ENCODE data around the gene ZBTB9.

Gene ZBTB9

GRCh38 chr6:33441457-33441856 lies 12.9 kb upstream of the ZBTB9 start:
- no peak overlapping the region for H3K4me3 ChIP-seq (ENCODE audit: control insufficient read depth, low read depth, low read length)
- DNase-seq (ENCODE audit: low read depth), result no peak
- TF ChIP-seq CTCF (conservative IDR thresholded peaks at IDR 0.05; ENCODE audit: control insufficient read depth, insufficient read depth, low read depth, low read length), result no peak

GRCh38 chr6:33442283-33442682 lies 12.1 kb upstream of the ZBTB9 start:
- no peak for DNase-seq (ENCODE audit: low read depth)
- no peak for TF ChIP-seq CTCF (conservative IDR thresholded peaks at IDR 0.05; ENCODE audit: control insufficient read depth, insufficient read depth, low read depth, low read length)
- no peak overlapping the region for H3K4me3 ChIP-seq (ENCODE audit: control insufficient read depth, low read depth, low read length)

- no peak overlapping the region for H3K4me3 ChIP-seq (ENCODE audit: control insufficient read depth, low read depth, low read length)
- DNase-seq (ENCODE audit: low read depth), result no peak
- TF ChIP-seq CTCF (conservative IDR thresholded peaks at IDR 0.05; ENCODE audit: control insufficient read depth, insufficient read depth, low read depth, low read length), result no peak
Observed at GRCh38 chr6:33443025-33443424, 11.4 kb upstream of the ZBTB9 start.

- no peak for TF ChIP-seq CTCF (conservative IDR thresholded peaks at IDR 0.05; ENCODE audit: control insufficient read depth, insufficient read depth, low read depth, low read length)
- no peak overlapping the region for H3K4me3 ChIP-seq (ENCODE audit: control insufficient read depth, low read depth, low read length)
- DNase-seq (ENCODE audit: low read depth), result no peak
Observed at GRCh38 chr6:33443619-33444504, 10.5 kb upstream of the ZBTB9 start.

GRCh38 chr6:33445119-33445603 lies 9.2 kb upstream of the ZBTB9 start:
- no peak overlapping the region for H3K4me3 ChIP-seq (ENCODE audit: control insufficient read depth, low read depth, low read length)
- no peak for DNase-seq (ENCODE audit: low read depth)
- no peak for TF ChIP-seq CTCF (conservative IDR thresholded peaks at IDR 0.05; ENCODE audit: control insufficient read depth, insufficient read depth, low read depth, low read length)

GRCh38 chr6:33446356-33446755 lies 8.0 kb upstream of the ZBTB9 start:
- no peak overlapping the region for H3K4me3 ChIP-seq (ENCODE audit: control insufficient read depth, low read depth, low read length)
- no peak for DNase-seq (ENCODE audit: low read depth)
- TF ChIP-seq CTCF (conservative IDR thresholded peaks at IDR 0.05; ENCODE audit: control insufficient read depth, insufficient read depth, low read depth, low read length), result no peak
